ENCODE measurements around the gene PCDHGC5. TPM values are rescaled to one million over a fixed set of nuclear protein-coding genes. Genes with fewer than 3 reads are reported as not detected.

PCDHGC5 gene
- total and polyA plus RNA-seq, 2 experiments from 2014 or later: 0.16 to 1.5 TPM

DNA sequence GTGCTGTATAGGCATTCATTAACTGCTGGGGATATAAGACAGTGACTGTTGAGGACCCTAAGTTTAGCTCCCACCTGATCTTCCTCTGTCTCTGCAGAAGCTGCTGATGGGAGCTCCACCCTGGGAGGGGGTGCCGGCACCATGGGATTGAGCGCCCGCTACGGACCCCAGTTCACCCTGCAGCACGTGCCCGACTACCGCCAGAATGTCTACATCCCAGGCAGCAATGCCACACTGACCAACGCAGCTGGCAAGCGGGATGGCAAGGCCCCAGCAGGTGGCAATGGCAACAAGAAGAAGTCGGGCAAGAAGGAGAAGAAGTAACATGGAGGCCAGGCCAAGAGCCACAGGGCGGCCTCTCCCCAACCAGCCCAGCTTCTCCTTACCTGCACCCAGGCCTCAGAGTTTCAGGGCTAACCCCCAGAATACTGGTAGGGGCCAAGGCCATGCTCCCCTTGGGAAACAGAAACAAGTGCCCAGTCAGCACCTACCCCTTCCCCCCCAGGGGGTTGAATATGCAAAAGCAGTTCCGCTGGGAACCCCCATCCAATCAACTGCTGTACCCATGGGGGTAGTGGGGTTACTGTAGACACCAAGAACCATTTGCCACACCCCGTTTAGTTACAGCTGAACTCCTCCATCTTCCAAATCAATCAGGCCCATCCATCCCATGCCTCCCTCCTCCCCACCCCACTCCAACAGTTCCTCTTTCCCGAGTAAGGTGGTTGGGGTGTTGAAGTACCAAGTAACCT lies 22.1 kb downstream of the PCDHGC5 start:
- peaks cover 3% of the 10 kb centered on the region; the same call in 1 of the 2 replicates for H3K36me3 ChIP-seq (ENCODE audit: insufficient read depth)
- 0 out of 2 replicates have a peak, but pooled peaks cover 4% of the 10 kb centered on the region for H3F3A ChIP-seq (replicated peaks; ENCODE audit: low read depth)
- no peaks in the 10 kb centered on the region for H3K79me2 ChIP-seq (replicated peaks; ENCODE audit: insufficient read depth)
- peaks cover 25% of the 10 kb centered on the region for H3K36me3 Mint-ChIP-seq (ENCODE audit: low read depth)
- ATAC-seq (no peak), DNase-seq (ENCODE audit: low spot score) (no peak)
- TF ChIP-seq, protein P1, sequence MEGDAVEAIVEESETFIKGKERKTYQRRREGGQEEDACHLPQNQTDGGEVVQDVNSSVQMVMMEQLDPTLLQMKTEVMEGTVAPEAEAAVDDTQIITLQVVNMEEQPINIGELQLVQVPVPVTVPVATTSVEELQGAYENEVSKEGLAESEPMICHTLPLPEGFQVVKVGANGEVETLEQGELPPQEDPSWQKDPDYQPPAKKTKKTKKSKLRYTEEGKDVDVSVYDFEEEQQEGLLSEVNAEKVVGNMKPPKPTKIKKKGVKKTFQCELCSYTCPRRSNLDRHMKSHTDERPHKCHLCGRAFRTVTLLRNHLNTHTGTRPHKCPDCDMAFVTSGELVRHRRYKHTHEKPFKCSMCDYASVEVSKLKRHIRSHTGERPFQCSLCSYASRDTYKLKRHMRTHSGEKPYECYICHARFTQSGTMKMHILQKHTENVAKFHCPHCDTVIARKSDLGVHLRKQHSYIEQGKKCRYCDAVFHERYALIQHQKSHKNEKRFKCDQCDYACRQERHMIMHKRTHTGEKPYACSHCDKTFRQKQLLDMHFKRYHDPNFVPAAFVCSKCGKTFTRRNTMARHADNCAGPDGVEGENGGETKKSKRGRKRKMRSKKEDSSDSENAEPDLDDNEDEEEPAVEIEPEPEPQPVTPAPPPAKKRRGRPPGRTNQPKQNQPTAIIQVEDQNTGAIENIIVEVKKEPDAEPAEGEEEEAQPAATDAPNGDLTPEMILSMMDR (conservative IDR thresholded peaks at IDR 0.05; ENCODE audit: low read depth in 2 of 2): no peak
- no peak for TF ChIP-seq POLR2AphosphoS5 (IDR thresholded peaks at IDR 0.05; ENCODE audit: low read depth)
- TF ChIP-seq, protein P2, sequence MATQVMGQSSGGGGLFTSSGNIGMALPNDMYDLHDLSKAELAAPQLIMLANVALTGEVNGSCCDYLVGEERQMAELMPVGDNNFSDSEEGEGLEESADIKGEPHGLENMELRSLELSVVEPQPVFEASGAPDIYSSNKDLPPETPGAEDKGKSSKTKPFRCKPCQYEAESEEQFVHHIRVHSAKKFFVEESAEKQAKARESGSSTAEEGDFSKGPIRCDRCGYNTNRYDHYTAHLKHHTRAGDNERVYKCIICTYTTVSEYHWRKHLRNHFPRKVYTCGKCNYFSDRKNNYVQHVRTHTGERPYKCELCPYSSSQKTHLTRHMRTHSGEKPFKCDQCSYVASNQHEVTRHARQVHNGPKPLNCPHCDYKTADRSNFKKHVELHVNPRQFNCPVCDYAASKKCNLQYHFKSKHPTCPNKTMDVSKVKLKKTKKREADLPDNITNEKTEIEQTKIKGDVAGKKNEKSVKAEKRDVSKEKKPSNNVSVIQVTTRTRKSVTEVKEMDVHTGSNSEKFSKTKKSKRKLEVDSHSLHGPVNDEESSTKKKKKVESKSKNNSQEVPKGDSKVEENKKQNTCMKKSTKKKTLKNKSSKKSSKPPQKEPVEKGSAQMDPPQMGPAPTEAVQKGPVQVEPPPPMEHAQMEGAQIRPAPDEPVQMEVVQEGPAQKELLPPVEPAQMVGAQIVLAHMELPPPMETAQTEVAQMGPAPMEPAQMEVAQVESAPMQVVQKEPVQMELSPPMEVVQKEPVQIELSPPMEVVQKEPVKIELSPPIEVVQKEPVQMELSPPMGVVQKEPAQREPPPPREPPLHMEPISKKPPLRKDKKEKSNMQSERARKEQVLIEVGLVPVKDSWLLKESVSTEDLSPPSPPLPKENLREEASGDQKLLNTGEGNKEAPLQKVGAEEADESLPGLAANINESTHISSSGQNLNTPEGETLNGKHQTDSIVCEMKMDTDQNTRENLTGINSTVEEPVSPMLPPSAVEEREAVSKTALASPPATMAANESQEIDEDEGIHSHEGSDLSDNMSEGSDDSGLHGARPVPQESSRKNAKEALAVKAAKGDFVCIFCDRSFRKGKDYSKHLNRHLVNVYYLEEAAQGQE (IDR thresholded peaks at IDR 0.05; ENCODE audit: unreplicated experiment): no peak
- TF ChIP-seq, protein P3, sequence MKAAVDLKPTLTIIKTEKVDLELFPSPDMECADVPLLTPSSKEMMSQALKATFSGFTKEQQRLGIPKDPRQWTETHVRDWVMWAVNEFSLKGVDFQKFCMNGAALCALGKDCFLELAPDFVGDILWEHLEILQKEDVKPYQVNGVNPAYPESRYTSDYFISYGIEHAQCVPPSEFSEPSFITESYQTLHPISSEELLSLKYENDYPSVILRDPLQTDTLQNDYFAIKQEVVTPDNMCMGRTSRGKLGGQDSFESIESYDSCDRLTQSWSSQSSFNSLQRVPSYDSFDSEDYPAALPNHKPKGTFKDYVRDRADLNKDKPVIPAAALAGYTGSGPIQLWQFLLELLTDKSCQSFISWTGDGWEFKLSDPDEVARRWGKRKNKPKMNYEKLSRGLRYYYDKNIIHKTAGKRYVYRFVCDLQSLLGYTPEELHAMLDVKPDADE (IDR thresholded peaks at IDR 0.05): no peak
- no peak for TF ChIP-seq ZNF114 (CRISPR knock-in tag; IDR thresholded peaks at IDR 0.05)
- TF ChIP-seq EZH2phosphoT487 (IDR thresholded peaks at IDR 0.05; ENCODE audit: unreplicated experiment): no peak
- no peak for TF ChIP-seq ZNF462 (CRISPR knock-in tag; IDR thresholded peaks at IDR 0.05)
- no peak for TF ChIP-seq NANOG (IDR thresholded peaks at IDR 0.05; ENCODE audit: borderline replicate concordance)
- TF ChIP-seq JUNB (IDR thresholded peaks at IDR 0.05; ENCODE audit: unreplicated experiment): no peak
- no peak for TF ChIP-seq ZNF331 (CRISPR knock-in tag; IDR thresholded peaks at IDR 0.05; ENCODE audit: low read depth)
- no peak for TF ChIP-seq EZH2 (IDR thresholded peaks at IDR 0.05; ENCODE audit: low read depth, unreplicated experiment)
- no peak for TF ChIP-seq CREB1 (CRISPR knock-in tag; IDR thresholded peaks at IDR 0.05; ENCODE audit: low read depth)
- H3K27ac Mint-ChIP-seq: no peak overlapping the region
- no peak overlapping the region for H3K4me2 ChIP-seq
- peaks cover 26% of the 10 kb centered on the region for H3K27me3 Mint-ChIP-seq (ENCODE audit: insufficient read depth, low read depth, poor library complexity)
- H3K9me2 ChIP-seq (ENCODE audit: insufficient read depth): no peaks in the 10 kb centered on the region
- H3K27ac ChIP-seq (ENCODE audit: low read depth): no peak overlapping the region
- no peaks in the 10 kb centered on the region for H3K9me3 Mint-ChIP-seq
- H3K4me3 ChIP-seq: no peak overlapping the region
- peaks cover 28% of the 10 kb centered on the region for H3K4me1 ChIP-seq (ENCODE audit: insufficient read depth)
- no peak overlapping the region for H3K4me3 Mint-ChIP-seq
- H3K4me1 Mint-ChIP-seq: peaks cover 51% of the 10 kb centered on the region
- no peak overlapping the region for H2AFZ ChIP-seq
- H3K27me3 ChIP-seq (ENCODE audit: insufficient read depth): 0 out of 2 replicates have a peak, but pooled peaks cover 4% of the 10 kb centered on the region
- no peaks in the 10 kb centered on the region for H4K20me1 ChIP-seq (replicated peaks; ENCODE audit: insufficient read depth)
